Measurements from ENCODE around the gene HERC4. TPM values are rescaled to one million over a fixed set of nuclear protein-coding genes. Genes with fewer than 3 reads are reported as not detected.
"Not testable (repeated sequence)": the region's sequence is repeated elsewhere in the genome, so short reads cannot be mapped to it uniquely, and the experiment has no call there.

The HERC4 gene
- total RNA-seq, 1 donor from 2014 or later: 42.3 TPM

DNA sequence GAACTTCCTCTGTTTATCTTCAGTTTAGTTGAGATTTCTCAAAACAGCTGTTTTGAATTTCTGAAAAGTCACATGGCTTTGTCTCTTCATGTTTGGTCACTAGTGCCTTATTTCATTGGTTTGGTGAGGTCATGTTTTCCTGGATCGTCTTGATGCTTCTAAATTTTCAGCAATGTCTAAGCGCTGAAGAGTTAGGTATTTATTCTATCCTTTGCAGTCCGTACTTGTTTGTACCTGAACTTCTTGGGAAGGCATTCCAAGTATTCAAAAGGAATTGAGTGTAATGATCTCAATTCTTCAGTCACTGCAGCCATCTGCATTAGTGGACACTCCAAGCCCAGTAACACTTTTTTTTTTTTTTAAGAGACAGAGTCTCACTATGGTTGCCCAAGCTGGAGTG lies 67.7 kb downstream of the HERC4 start:
- peaks cover 13% of the 10 kb centered on the region for H3K9me3 Mint-ChIP-seq

DNA sequence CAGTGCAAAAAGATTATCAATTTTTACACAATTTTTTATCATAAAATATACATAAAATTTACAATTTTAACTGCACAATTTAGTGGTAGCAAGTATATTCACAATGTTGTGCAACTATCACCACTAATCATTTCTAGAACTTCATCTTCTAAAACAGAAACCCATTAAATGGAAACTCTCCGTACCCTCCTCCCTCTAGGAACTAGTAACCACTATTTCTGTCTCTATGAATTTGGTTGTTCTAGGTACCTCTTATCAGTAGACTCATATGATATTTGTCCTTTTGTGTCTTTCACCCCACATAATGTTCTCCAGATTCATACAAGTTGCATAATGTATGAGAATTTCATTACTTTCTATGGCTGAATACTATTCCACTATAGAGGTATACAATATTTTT lies 73.5 kb downstream of the HERC4 start:
- intact Hi-C loops (cut with micrococcal nuclease): no loop called here
- Mint-ChIP-seq H3K4me1 (ENCODE audit: low read depth) (peaks cover 14% of the 10 kb centered on the region), H3K9me3 (peaks cover 6% of the 10 kb centered on the region), H3K27me3 (ENCODE audit: insufficient read depth) (no peaks in the 10 kb centered on the region), H3K27ac (no peak overlapping the region), H3K36me3 (ENCODE audit: low read depth) (peaks cover 32% of the 10 kb centered on the region), H3K4me3 (no peak overlapping the region)
- DNase-seq (ENCODE audit: low spot score): no peak

More for the DNA sequence above, 67.7 kb downstream of the HERC4 start:
- H3K4me3 Mint-ChIP-seq: no peak overlapping the region
- no peak overlapping the region for H3K27ac Mint-ChIP-seq
- H3K27me3 Mint-ChIP-seq (ENCODE audit: insufficient read depth): no peaks in the 10 kb centered on the region
- H3K4me1 Mint-ChIP-seq (ENCODE audit: low read depth): peaks cover 10% of the 10 kb centered on the region
- no peak for DNase-seq (ENCODE audit: low spot score)
- intact Hi-C loops (cut with micrococcal nuclease): no loop called here
- peaks cover 52% of the 10 kb centered on the region for H3K36me3 Mint-ChIP-seq (ENCODE audit: low read depth)

DNA sequence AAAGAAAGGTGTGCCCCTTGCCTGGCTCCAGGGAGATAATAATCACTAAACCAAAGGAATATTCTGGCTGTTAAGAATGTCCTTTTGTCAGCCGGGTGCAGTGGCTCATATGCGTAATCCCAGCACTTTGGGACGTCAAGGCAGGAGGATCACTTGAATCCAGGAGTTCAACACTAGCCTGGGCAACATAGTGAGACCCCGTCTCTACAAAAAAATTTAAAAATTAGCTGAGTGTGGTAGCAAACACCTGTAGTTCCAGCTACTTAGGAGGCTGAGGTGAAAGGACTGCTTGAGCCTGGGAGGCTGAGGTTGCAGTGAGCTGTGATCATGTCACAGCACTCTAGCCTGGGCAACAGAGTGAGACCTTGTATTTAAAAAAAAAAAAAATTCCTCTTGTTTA lies 74.1 kb downstream of the HERC4 start:
- Mint-ChIP-seq H3K4me3 (no peak overlapping the region), H3K27ac (no peak overlapping the region), H3K9me3 (peaks cover 6% of the 10 kb centered on the region), H3K36me3 (ENCODE audit: low read depth) (peaks cover 33% of the 10 kb centered on the region), H3K4me1 (ENCODE audit: low read depth) (peaks cover 14% of the 10 kb centered on the region), H3K27me3 (ENCODE audit: insufficient read depth) (no peaks in the 10 kb centered on the region)
- intact Hi-C loops (cut with micrococcal nuclease): no loop called here
- DNase-seq (ENCODE audit: low spot score): no peak

DNA sequence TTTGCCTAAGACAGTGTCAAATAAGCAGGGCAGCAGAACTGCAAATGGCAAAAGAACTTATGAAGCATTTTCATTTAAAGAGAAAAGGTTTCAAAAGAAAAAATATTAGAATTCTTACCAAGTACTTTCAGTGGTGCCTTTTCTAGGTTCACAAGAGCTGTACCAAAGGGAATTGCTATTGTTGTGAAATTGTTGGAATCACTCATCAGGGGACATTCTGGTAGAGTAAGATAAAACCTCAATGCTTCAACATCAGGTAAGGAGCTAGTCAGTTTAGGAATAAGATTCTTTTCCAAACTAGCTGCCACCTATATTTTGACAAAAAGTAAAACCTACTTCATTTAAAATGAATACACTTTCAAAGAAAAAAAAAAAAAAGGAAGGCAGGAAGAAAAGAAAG lies 85.0 kb downstream of the HERC4 start:
- H3K27ac Mint-ChIP-seq: no peak overlapping the region
- no peak for DNase-seq (ENCODE audit: low spot score)
- peaks cover 39% of the 10 kb centered on the region for H3K36me3 Mint-ChIP-seq (ENCODE audit: low read depth)
- no peaks in the 10 kb centered on the region for H3K27me3 Mint-ChIP-seq (ENCODE audit: insufficient read depth)
- intact Hi-C loops (cut with micrococcal nuclease): no loop called here
- H3K4me1 Mint-ChIP-seq (ENCODE audit: low read depth): no peaks in the 10 kb centered on the region
- H3K9me3 Mint-ChIP-seq: no peaks in the 10 kb centered on the region
- H3K4me3 Mint-ChIP-seq: no peak overlapping the region

DNA sequence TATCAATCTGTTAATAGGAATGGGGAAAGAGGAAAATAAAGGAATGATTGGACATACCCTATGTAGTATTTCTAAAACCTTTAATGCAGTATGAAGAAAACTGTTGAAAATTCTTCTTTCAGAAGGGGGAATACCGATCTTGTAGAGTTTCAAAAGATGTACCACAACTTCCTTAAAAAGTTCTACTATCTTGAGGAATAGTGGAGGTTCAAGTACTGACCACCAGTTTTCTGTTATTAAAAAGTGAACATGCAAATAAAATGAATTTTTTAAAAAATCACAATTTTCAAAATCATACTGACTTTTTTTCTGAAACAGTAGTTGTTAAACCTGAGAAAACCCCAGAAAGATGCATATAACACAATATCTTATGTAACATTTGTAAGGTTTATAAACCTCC lies 86.5 kb downstream of the HERC4 start:
- Mint-ChIP-seq H3K4me1 (ENCODE audit: low read depth) (no peaks in the 10 kb centered on the region), H3K27ac (no peak overlapping the region), H3K27me3 (ENCODE audit: insufficient read depth) (no peaks in the 10 kb centered on the region), H3K36me3 (ENCODE audit: low read depth) (peaks cover 40% of the 10 kb centered on the region), H3K4me3 (no peak overlapping the region), H3K9me3 (no peaks in the 10 kb centered on the region)
- intact Hi-C loops (cut with micrococcal nuclease): no loop called here
- DNase-seq (ENCODE audit: low spot score): no peak

GRCh38 chr10:67982603-67983002 lies 92.5 kb downstream of the HERC4 start:
- DNase-seq (ENCODE audit: low spot score); H3K4me3 Mint-ChIP-seq; intact Hi-C loops (cut with micrococcal nuclease); H3K27ac Mint-ChIP-seq; H3K27me3 Mint-ChIP-seq (ENCODE audit: insufficient read depth); H3K9me3 Mint-ChIP-seq: not testable (repeated sequence)
- Mint-ChIP-seq H3K4me1 (ENCODE audit: low read depth) (peaks cover 21% of the 10 kb centered on the region), H3K36me3 (ENCODE audit: low read depth) (peaks cover 44% of the 10 kb centered on the region)

- intact Hi-C loops (cut with micrococcal nuclease): no loop called here
Observed at GRCh38 chr10:67978749-67979148, 96.3 kb downstream of the HERC4 start.

DNA sequence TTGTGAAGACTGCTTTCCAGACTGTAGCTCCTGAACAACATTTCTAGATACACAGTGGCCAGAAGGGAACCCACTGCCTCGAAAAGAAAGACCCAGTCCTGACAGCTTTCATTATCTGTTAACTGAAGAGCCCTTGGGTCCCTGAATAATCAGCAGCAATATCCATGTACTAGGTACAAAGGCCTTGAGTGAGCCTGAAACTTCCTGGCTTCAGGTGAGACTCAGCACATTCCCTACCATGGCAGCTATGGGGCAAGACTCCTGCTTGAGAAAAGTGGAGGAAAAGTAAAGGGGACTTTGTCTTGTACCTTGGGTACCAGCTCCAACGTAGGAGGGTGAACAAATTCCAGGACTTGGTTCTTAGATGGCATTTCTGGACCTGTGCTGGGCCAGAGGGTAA lies 97.8 kb downstream of the HERC4 start:
- intact Hi-C loops (cut with micrococcal nuclease): no loop called here
- Mint-ChIP-seq H3K27me3 (ENCODE audit: insufficient read depth) (no peaks in the 10 kb centered on the region), H3K4me1 (ENCODE audit: low read depth) (peaks cover 21% of the 10 kb centered on the region), H3K4me3 (no peak overlapping the region), H3K27ac (no peak overlapping the region), H3K9me3 (peaks cover 4% of the 10 kb centered on the region), H3K36me3 (ENCODE audit: low read depth) (peaks cover 50% of the 10 kb centered on the region)
- no peak for DNase-seq (ENCODE audit: low spot score)

More at GRCh38 chr10:67978749-67979148, 96.3 kb downstream of the HERC4 start:
- Mint-ChIP-seq H3K9me3 (no peaks in the 10 kb centered on the region), H3K27ac (peak overlapping the region; percentile 32), H3K4me1 (ENCODE audit: low read depth) (peaks cover 21% of the 10 kb centered on the region), H3K4me3 (no peak overlapping the region), H3K27me3 (ENCODE audit: insufficient read depth) (no peaks in the 10 kb centered on the region), H3K36me3 (ENCODE audit: low read depth) (peaks cover 47% of the 10 kb centered on the region)
- DNase-seq (ENCODE audit: low spot score): no peak

- Mint-ChIP-seq H3K27ac (no peak overlapping the region), H3K4me1 (ENCODE audit: low read depth) (peaks cover 21% of the 10 kb centered on the region), H3K27me3 (ENCODE audit: insufficient read depth) (no peaks in the 10 kb centered on the region), H3K4me3 (no peak overlapping the region), H3K9me3 (peaks cover 8% of the 10 kb centered on the region), H3K36me3 (ENCODE audit: low read depth) (peaks cover 54% of the 10 kb centered on the region)
- DNase-seq (ENCODE audit: low spot score): no peak
- intact Hi-C loops (cut with micrococcal nuclease): no loop called here
Observed at GRCh38 chr10:67976292-67977245, 98.5 kb downstream of the HERC4 start.

- H3K27ac Mint-ChIP-seq: no peak overlapping the region
- no peak overlapping the region for H3K4me3 Mint-ChIP-seq
- peaks cover 17% of the 10 kb centered on the region for H3K4me1 Mint-ChIP-seq (ENCODE audit: low read depth)
- no peaks in the 10 kb centered on the region for H3K27me3 Mint-ChIP-seq (ENCODE audit: insufficient read depth)
- intact Hi-C loops (cut with micrococcal nuclease): no loop called here
- peaks cover 51% of the 10 kb centered on the region for H3K36me3 Mint-ChIP-seq (ENCODE audit: low read depth)
- no peak for DNase-seq (ENCODE audit: low spot score)
- peaks cover 10% of the 10 kb centered on the region for H3K9me3 Mint-ChIP-seq
Observed at GRCh38 chr10:67975871-67976270, 99.2 kb downstream of the HERC4 start.

GRCh38 chr10:67971311-67971710 lies 103.8 kb downstream of the HERC4 start:
- no peak overlapping the region for H3K4me3 Mint-ChIP-seq
- H3K9me3 Mint-ChIP-seq: peaks cover 14% of the 10 kb centered on the region
- no peaks in the 10 kb centered on the region for H3K4me1 Mint-ChIP-seq (ENCODE audit: low read depth)
- H3K27me3 Mint-ChIP-seq (ENCODE audit: insufficient read depth): no peaks in the 10 kb centered on the region
- DNase-seq (ENCODE audit: low spot score): no peak
- H3K27ac Mint-ChIP-seq: no peak overlapping the region
- intact Hi-C loops (cut with micrococcal nuclease): no loop called here
- peaks cover 50% of the 10 kb centered on the region for H3K36me3 Mint-ChIP-seq (ENCODE audit: low read depth)

DNA sequence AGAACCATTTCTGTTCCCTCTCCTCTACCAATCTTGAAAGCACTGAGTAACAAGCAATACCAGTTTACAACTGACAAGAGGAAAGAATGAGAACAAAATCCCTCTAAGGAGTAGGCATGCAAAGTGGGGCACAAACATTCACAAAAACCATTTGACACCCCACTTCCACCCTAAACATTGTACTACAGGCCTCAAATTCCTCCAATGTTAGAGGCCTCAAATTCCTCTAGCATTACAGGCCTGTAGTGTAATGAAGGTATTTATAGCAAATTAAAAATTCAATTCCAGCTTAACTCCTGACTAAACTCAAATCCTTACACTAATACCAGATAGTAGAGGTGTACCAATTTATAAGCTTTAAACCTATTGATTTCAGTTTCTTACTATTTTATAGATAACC lies 105.2 kb downstream of the HERC4 start:
- H3K27me3 Mint-ChIP-seq (ENCODE audit: insufficient read depth): no peaks in the 10 kb centered on the region
- no peak for DNase-seq (ENCODE audit: low spot score)
- no peak overlapping the region for H3K27ac Mint-ChIP-seq
- H3K36me3 Mint-ChIP-seq (ENCODE audit: low read depth): peaks cover 49% of the 10 kb centered on the region
- H3K4me3 Mint-ChIP-seq: no peak overlapping the region
- H3K9me3 Mint-ChIP-seq: peaks cover 14% of the 10 kb centered on the region
- intact Hi-C loops (cut with micrococcal nuclease): no loop called here
- no peaks in the 10 kb centered on the region for H3K4me1 Mint-ChIP-seq (ENCODE audit: low read depth)

GRCh38 chr10:67966035-67966434 lies 109.0 kb downstream of the HERC4 start:
- DNase-seq (ENCODE audit: low spot score); H3K27me3 Mint-ChIP-seq (ENCODE audit: insufficient read depth); H3K27ac Mint-ChIP-seq; H3K4me3 Mint-ChIP-seq; intact Hi-C loops (cut with micrococcal nuclease); H3K9me3 Mint-ChIP-seq; H3K4me1 Mint-ChIP-seq (ENCODE audit: low read depth): not testable (repeated sequence)
- H3K36me3 Mint-ChIP-seq (ENCODE audit: low read depth): peaks cover 31% of the 10 kb centered on the region

Data from activated T-helper 1 cell treated with anti-CD3 and anti-CD28 coated beads, Interleukin-12 subunit alpha, Interleukin-12 subunit beta, Interleukin-2, Interleukin-4 antibody, amounts not matched to agents 30 ng/mL and 10 ng/mL and 1 ng/mL, durations not matched to agents 14 hours and 24 hours and 36 hours (primary cell).